Heart left ventricle (tissue), 13 donors: ENCODE results near the gene LRRC28.

Experiments
- POLR2A ChIP-seq, 2 donors: fragments of 450-650 bp; IDR thresholded peaks; one replicate each; pipeline ENCODE4 v1.6.1; 2017; ENCODE audit warnings: antibody characterized with exemption in 2 of 2, mild to moderate bottlenecking in 2 of 2, moderate library complexity in 2 of 2
- TF ChIP-seq, protein P1 (sequence below), 12 donors: fragments of 200-600 bp; sonication (generic) in 4 of 12; IDR thresholded peaks; one replicate each; pipeline versions ENCODE4 v1.5.0 to v1.8.0; 2018 to 2022; ENCODE audit warnings: antibody characterized with exemption in 12 of 12, mild to moderate bottlenecking in 5 of 12
- donor health status: ischemic (EF 13 %, LVEDD 7.1; RV severe dilation, severe dysfunction).
- donor health status: DM: no; HTN: yes; CAD: no.
- donor health status: DM: no; HTN: no; CAD: no.
- donor health status: ischemic (EF 25% LVEDD 6.9; RV normal size, moderate dysfunction).
- donor health status: ischemic (EF 25% LVEDD 5.7; RV mildly dilated, moderate dysfunction).
- donor health status: ischemic (EF 35%, LVEDD 5.7; RV mildly dilated, moderate dysfunction).
- donor health status: nonischemic (EF 11% LVEDD 7.7; RV severe dilation, severe dysfunction).
- donor health status: DM: yes; HTN: yes; CAD: no.
- donor health status: PGD.
- donor health status: ischemic (EF 29% LVEDD 5.4; RV normal size, mild dysfunction).
- donor health status: nonischemic (EF 23%, LVEDD 6.1; RV moderate dilation, normal function).

DNA sequence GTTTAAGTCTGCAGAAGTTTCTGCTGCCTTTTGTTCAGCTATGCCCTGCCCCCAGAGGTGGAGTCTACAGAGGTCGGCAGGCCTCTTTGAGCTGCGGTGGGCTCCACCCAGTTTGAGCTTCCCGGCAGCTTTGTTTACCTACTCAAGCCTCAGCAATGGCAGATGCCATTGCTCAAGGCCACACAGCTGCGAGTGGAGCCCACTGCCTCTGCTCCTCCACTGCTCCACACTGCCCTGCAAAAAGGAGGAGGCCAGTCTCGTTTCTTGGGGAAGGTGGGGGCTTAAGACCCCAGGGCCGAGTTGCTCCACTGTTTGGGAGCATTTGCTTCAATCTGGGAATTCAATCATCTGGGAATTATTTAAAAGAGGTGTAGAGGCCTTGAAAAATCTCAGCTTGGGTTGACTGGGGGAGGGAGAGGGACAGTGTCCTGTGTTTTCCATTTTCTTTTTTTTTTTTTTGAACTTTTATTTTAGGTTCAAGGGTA, 169.9 kb downstream of the LRRC28 start:
- TF ChIP-seq, protein P1, sequence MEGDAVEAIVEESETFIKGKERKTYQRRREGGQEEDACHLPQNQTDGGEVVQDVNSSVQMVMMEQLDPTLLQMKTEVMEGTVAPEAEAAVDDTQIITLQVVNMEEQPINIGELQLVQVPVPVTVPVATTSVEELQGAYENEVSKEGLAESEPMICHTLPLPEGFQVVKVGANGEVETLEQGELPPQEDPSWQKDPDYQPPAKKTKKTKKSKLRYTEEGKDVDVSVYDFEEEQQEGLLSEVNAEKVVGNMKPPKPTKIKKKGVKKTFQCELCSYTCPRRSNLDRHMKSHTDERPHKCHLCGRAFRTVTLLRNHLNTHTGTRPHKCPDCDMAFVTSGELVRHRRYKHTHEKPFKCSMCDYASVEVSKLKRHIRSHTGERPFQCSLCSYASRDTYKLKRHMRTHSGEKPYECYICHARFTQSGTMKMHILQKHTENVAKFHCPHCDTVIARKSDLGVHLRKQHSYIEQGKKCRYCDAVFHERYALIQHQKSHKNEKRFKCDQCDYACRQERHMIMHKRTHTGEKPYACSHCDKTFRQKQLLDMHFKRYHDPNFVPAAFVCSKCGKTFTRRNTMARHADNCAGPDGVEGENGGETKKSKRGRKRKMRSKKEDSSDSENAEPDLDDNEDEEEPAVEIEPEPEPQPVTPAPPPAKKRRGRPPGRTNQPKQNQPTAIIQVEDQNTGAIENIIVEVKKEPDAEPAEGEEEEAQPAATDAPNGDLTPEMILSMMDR (IDR thresholded peaks at IDR 0.05): no peak
- no peak for TF ChIP-seq POLR2A (IDR thresholded peaks at IDR 0.05)
